Right lobe of liver (tissue), 4 donors: ENCODE data around the gene CITED2.

Source experiments
- CTCF ChIP-seq, 4 donors: fragments of 200-600 bp in 3 of 4; fragments of 450-650 bp in 1 of 4; IDR thresholded peaks; one replicate each; pipeline versions ENCODE4 v1.5.1 to v1.8.0; 2016 to 2022; ENCODE audit warnings: antibody characterized with exemption in 4 of 4, mild to moderate bottlenecking in 2 of 4
- POLR2A ChIP-seq: fragments of 450-650 bp; IDR thresholded peaks from one replicate; pipeline ENCODE4 v1.6.1; 2017; ENCODE audit warnings: antibody characterized with exemption, mild to moderate bottlenecking
- donor health status: DM: no; HTN: no; CAD: no.
- donor health status: DM: no; HTN: no; CAD: no.
- donor health status: DM: no; HTN: yes; CAD: no.

DNA sequence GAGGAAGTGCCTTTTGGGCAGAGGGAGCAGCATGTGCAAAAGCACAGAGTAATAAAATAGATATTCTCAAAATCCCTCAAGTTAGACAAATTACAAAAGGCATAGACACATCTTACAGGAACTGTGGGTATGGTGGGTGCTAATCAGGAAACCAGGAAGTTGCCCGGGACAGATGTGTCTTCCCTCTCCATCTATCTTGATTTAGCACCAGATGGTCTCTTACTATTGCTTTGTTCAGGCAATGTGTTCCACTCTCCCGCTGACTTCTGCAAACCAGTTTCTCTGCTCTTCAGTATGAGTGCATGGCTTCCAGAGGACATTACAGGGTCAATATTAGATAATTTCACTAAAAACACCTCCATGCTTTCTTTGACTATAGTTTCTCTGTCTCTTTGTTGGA is 13.2 kb downstream of the CITED2 start:
- TF ChIP-seq CTCF (IDR thresholded peaks at IDR 0.05) (no peak), POLR2A (no peak)
